Fibroblast of mammary gland (primary cell): ENCODE results near the gene SLC25A21.

ENCODE experiments used
- DNase-seq: peaks from one replicate; pipeline ENCODE4 v3.0.0-alpha.2; 2010; ENCODE audit warnings: low read depth
- H3K4me3 ChIP-seq: 2 replicates; pipeline ENCODE4 v1.5.1; 2011; ENCODE audit warnings: low read depth, mild to moderate bottlenecking, low read length, moderate library complexity; ENCODE audit not compliant: control insufficient read depth
- TF ChIP-seq, protein P1 (sequence below): conservative IDR thresholded peaks from 2 replicates; pipeline ENCODE4 v1.5.1; 2011; ENCODE audit warnings: low read depth, low read length, inconsistent platforms; ENCODE audit not compliant: control insufficient read depth, insufficient read depth

SLC25A21 gene

DNA sequence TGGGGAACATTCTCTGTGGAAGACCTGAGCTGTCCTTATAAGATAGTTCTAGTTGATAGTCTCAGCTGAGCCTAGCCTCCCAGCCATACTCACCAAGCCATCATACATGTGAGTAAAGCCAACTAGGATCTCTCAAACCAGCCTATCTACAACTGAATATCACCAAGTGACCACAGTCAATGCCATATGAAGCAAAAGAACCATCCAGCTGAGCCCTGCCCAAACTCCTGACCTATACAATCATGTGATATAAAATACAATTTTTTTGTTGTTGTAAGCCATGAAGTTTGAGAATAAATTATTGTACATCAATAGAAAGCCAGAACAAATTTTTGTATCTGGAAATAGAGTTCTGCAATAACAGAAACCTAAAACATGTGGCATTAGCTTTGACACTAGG, 118.3 kb downstream of the SLC25A21 start:
- no peak overlapping the region for H3K4me3 ChIP-seq
- no peak for DNase-seq
- TF ChIP-seq, protein P1, sequence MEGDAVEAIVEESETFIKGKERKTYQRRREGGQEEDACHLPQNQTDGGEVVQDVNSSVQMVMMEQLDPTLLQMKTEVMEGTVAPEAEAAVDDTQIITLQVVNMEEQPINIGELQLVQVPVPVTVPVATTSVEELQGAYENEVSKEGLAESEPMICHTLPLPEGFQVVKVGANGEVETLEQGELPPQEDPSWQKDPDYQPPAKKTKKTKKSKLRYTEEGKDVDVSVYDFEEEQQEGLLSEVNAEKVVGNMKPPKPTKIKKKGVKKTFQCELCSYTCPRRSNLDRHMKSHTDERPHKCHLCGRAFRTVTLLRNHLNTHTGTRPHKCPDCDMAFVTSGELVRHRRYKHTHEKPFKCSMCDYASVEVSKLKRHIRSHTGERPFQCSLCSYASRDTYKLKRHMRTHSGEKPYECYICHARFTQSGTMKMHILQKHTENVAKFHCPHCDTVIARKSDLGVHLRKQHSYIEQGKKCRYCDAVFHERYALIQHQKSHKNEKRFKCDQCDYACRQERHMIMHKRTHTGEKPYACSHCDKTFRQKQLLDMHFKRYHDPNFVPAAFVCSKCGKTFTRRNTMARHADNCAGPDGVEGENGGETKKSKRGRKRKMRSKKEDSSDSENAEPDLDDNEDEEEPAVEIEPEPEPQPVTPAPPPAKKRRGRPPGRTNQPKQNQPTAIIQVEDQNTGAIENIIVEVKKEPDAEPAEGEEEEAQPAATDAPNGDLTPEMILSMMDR: no peak

- TF ChIP-seq, protein P1: no peak
- DNase-seq: no peak
- no peak overlapping the region for H3K4me3 ChIP-seq
Measured at GRCh38 chr14:37051680-37052079, 120.7 kb downstream of the SLC25A21 start.

DNA sequence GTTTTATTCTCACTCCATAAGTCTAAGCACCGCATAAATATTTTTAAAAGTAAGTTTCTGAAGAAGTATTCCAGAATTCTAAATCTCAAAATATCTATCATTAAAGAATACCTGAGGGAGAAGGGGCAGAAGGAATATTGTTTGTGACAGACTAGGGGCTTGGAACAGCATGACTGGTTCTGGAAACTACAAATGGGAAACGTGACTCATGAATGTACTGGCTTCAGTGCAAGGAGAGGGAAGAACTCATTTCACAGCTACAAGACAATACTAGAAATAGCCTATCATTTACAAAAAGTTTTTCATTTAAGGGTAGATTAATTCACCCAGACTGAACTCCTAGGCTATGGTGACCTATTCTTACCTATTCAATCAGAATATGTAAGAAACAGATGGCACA, 121.3 kb downstream of the SLC25A21 start:
- DNase-seq: peak; percentile 41
- no peak overlapping the region for H3K4me3 ChIP-seq
- TF ChIP-seq, protein P1: no peak

DNA sequence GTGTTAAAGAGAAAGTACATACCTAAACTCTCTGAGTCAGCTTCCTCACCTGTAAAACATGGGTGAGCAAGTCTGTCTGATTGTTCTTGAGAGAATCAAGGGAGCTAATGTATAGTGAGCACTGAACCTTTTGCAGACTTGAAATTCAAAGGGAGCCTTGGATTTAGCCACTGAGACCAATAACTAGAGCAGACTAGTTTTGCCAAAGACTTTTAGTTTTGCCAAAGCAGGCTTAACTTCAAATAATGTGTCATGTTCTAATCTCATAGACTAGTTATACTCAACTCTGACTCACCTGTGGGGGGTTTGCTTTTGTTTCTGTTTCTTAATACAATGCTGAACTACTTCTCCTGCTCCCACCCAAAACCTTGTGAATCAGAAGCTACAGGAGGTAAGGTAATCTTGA, 123.7 kb downstream of the SLC25A21 start:
- TF ChIP-seq, protein P1: no peak
- no peak overlapping the region for H3K4me3 ChIP-seq
- DNase-seq: peak; percentile 55

DNA sequence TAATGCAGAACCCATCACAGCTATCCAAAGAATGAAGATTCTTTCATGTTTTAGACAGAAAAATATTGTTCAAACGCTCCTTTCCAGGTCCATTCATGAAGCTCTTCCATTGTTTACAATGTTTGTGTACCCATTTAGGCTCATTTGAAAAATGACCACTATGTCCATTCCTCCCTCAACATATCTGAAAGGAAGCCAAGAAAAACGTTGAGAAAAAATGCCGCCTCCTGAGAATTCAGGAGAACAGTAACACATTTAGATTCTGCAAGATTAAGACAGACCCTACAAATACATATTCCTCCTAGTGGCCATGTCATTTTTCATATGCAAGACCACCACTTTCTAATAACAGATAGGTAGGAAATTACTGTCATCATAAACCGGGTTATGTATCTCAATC, 124.4 kb downstream of the SLC25A21 start:
- DNase-seq: no peak
- TF ChIP-seq, protein P1: no peak

DNA sequence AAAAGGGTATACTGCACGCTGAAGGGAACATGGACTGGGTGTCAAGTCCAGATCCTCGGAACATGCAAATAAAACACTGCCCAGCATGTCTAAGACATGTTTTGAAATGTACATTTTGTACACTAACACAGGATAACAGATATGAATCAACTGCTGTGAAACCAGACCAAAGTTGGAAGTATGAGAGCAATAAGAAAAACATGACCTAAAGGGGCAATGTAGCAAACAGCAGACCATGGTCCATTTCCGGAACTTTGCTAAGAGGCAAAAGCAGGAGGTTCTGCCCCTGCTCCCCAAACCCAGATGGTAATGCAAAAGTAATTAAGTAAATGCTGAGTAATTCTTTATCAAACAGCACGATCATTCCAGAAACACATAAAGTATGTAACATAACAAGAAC, 125.2 kb downstream of the SLC25A21 start:
- TF ChIP-seq, protein P1: no peak
- H3K4me3 ChIP-seq: no peak overlapping the region
- DNase-seq: no peak

More for the DNA sequence above, 124.4 kb downstream of the SLC25A21 start:
- no peak overlapping the region for H3K4me3 ChIP-seq

GRCh38 chr14:37046815-37047214, 125.6 kb downstream of the SLC25A21 start:
- DNase-seq: no peak
- no peak overlapping the region for H3K4me3 ChIP-seq
- TF ChIP-seq, protein P1: no peak
